GM13977 (cell line): ENCODE measurements around the gene SLC6A4.

Experiments
- DNase-seq: peaks from one replicate; pipeline ENCODE4 v3.0.0; 2012; ENCODE audit warnings: low spot score
- CTCF ChIP-seq: IDR thresholded peaks from 2 replicates; pipeline ENCODE4 v1.5.1; 2012; ENCODE audit warnings: mild to moderate bottlenecking, control low read depth; ENCODE audit not compliant: insufficient read depth; ENCODE audit errors: extremely low read depth, missing control alignments
- in situ Hi-C: fragments of 300-500 bp; cut with MboI; formaldehyde crosslinking; loops from one replicate; pipeline ENCODE4 v1.12.0; 2022; ENCODE audit warnings: low sequenced_read_pairs, low pct_unique_long_range_greater_than_20kb, mixed read lengths, inconsistent platforms; ENCODE audit not compliant: unreplicated experiment

SLC6A4 gene

GRCh38 chr17:30235386-30236296 is at the start of gene SLC6A4:
Gene SLC6A4, minus strand, starts transcription at chr17:30235697. Its CDS starts 13,739 bp downstream, at chr17:30221958.
- in situ Hi-C loops: no loop called here
- TF ChIP-seq CTCF: no peak
- DNase-seq: peak; percentile 58

GRCh38 chr17:30279156-30279555 is 43.7 kb upstream of the SLC6A4 start:
- DNase-seq: no peak
- in situ Hi-C loops: no loop called here
- no peak for TF ChIP-seq CTCF

- in situ Hi-C loops: no loop called here
- DNase-seq: no peak
- TF ChIP-seq CTCF: peak; percentile 46
Observed at GRCh38 chr17:30278032-30278431, 42.5 kb upstream of the SLC6A4 start.

- in situ Hi-C loops: no loop called here
- no peak for DNase-seq
- TF ChIP-seq CTCF: no peak
Observed at GRCh38 chr17:30275911-30276310, 40.4 kb upstream of the SLC6A4 start.

GRCh38 chr17:30274887-30275286 is 39.4 kb upstream of the SLC6A4 start:
- no peak for TF ChIP-seq CTCF
- in situ Hi-C loops: no loop called here
- no peak for DNase-seq

GRCh38 chr17:30273373-30273772 is 37.9 kb upstream of the SLC6A4 start:
- in situ Hi-C loops: no loop called here
- DNase-seq: no peak
- no peak for TF ChIP-seq CTCF
